GM12878 (cell line): ENCODE measurements around the gene PHLDB1. TPM values are rescaled to one million over a fixed set of nuclear protein-coding genes. Genes with fewer than 3 reads are reported as not detected.

Experiments
- BCLAF1 ChIP-seq: fragments of 450-650 bp; IDR thresholded peaks from 2 replicates; pipeline ENCODE4 v1.6.1; 2017; ENCODE audit warnings: antibody characterized with exemption, mild to moderate bottlenecking, moderate library complexity
- BHLHE40 ChIP-seq, 2 experiments: fragments of 450-650 bp in 1 of 2; IDR thresholded peaks; 2 replicates each; pipeline ENCODE4 v1.6.1; 2011 to 2017; ENCODE audit warnings: low read depth in 2 of 2, borderline replicate concordance in 1 of 2, improper control_type of control experiment in 1 of 2, low read length in 1 of 2, mild to moderate bottlenecking in 1 of 2
- CHD2 ChIP-seq: IDR thresholded peaks from 2 replicates; pipeline ENCODE4 v1.6.1; 2011; ENCODE audit warnings: low read depth, low read length, improper control_type of control experiment, borderline replicate concordance
- HDGF ChIP-seq: fragments of 450-650 bp; IDR thresholded peaks from 2 replicates; pipeline ENCODE4 v1.6.1; 2016; ENCODE audit warnings: antibody characterized with exemption
- POLR2A ChIP-seq: IDR thresholded peaks from 2 replicates; pipeline ENCODE4 v1.6.1; 2011; ENCODE audit warnings: low read depth, mild to moderate bottlenecking, low read length
- STAT1 ChIP-seq: fragments of 450-650 bp; conservative IDR thresholded peaks from 2 replicates; pipeline ENCODE4 v1.6.1; 2014; ENCODE audit warnings: antibody characterized with exemption, mild to moderate bottlenecking
- TCF12 ChIP-seq: IDR thresholded peaks from 2 replicates; pipeline ENCODE4 v1.6.1; 2011; ENCODE audit warnings: low read depth, mild to moderate bottlenecking, low read length
- ZNF24 ChIP-seq: fragments of 450-650 bp; IDR thresholded peaks from 2 replicates; pipeline ENCODE4 v1.6.1; 2017; ENCODE audit warnings: antibody characterized with exemption, mild to moderate bottlenecking
- ZNF687 ChIP-seq: fragments of 450-650 bp; IDR thresholded peaks from 2 replicates; pipeline ENCODE4 v1.6.1; 2017; ENCODE audit warnings: mild to moderate bottlenecking, moderate library complexity
- polyA plus RNA-seq, 11 experiments: library from polyadenylated mRNA; depleted of rRNA in 4 of 11; unstranded in 6 of 11; stranded (reverse) in 5 of 11; fragments of >200 nt; fragmentation: Nextera tagmentation in 4 of 11; fragmentation: Illumina TruSeq in 1 of 11; extraction: Ambion mirVana in 4 of 11; extraction: Trizol in 1 of 11; gene quantifications; 1 replicate in 1 of 11; 2 replicates in 10 of 11; pipeline versions ENCODE4 v1.2.1 to v1.2.3, GENCODE V29; 2011 to 2016; ENCODE audit warnings: inconsistent platforms in 2 of 11, missing spikeins in 2 of 11, low read depth in 1 of 11
- total RNA-seq, 4 experiments: library from RNA; depleted of rRNA in 3 of 4; stranded (reverse); fragments of >200 nt in 3 of 4; fragmentation: Illumina TruSeq in 1 of 4; extraction: Trizol in 1 of 4; gene quantifications; 2 replicates each; pipeline versions ENCODE4 v1.2.1 to v1.2.3, GENCODE V29; 2013 to 2021
- TF ChIP-seq, protein P1 (sequence below): fragments of 450-650 bp; formaldehyde crosslinking; IDR thresholded peaks from 2 replicates; pipeline ENCODE4 v1.5.0; 2022; ENCODE audit warnings: mild to moderate bottlenecking, missing genetic modification characterization

PHLDB1 gene
- total and polyA plus RNA-seq, 10 of the 15 experiments (the other 5 are each of a cell fraction or from before 2014, with no cell fraction given), result 0.03 to 0.26 (median 0.18) TPM; not detected in 4

GRCh38 chr11:118705111-118705741 is 97.8 kb downstream of the PHLDB1 start (continued):
- TF ChIP-seq ZNF24, result no peak
- TF ChIP-seq HDGF, result no peak
- TF ChIP-seq BCLAF1, result no peak
- no peak for TF ChIP-seq CHD2
- no peak for TF ChIP-seq ZNF687
- TF ChIP-seq, protein P1, sequence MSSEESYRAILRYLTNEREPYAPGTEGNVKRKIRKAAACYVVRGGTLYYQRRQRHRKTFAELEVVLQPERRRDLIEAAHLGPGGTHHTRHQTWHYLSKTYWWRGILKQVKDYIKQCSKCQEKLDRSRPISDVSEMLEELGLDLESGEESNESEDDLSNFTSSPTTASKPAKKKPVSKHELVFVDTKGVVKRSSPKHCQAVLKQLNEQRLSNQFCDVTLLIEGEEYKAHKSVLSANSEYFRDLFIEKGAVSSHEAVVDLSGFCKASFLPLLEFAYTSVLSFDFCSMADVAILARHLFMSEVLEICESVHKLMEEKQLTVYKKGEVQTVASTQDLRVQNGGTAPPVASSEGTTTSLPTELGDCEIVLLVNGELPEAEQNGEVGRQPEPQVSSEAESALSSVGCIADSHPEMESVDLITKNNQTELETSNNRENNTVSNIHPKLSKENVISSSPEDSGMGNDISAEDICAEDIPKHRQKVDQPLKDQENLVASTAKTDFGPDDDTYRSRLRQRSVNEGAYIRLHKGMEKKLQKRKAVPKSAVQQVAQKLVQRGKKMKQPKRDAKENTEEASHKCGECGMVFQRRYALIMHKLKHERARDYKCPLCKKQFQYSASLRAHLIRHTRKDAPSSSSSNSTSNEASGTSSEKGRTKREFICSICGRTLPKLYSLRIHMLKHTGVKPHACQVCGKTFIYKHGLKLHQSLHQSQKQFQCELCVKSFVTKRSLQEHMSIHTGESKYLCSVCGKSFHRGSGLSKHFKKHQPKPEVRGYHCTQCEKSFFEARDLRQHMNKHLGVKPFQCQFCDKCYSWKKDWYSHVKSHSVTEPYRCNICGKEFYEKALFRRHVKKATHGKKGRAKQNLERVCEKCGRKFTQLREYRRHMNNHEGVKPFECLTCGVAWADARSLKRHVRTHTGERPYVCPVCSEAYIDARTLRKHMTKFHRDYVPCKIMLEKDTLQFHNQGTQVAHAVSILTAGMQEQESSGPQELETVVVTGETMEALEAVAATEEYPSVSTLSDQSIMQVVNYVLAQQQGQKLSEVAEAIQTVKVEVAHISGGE (CRISPR knock-in tag), result no peak
- TF ChIP-seq BHLHE40 (IDR thresholded peaks at IDR 0.05; ENCODE audit: borderline replicate concordance in 1 of 2, low read depth in 2 of 2, low read length in 1 of 2), result peak; percentile 57 to 58; a peak in 2 of 4 replicates
- TF ChIP-seq STAT1, result no peak
- TF ChIP-seq TCF12, result no peak
- TF ChIP-seq POLR2A, result 0 out of 2 replicates have a peak, but pooled peaks have one; percentile 35
